HG03442 (cell line): ENCODE measurements around the gene GRK2.
A peak's percentile ranks its signal among the peaks of the same experiment; 100 is the strongest.
"Not testable (repeated sequence)": the region's sequence is repeated elsewhere in the genome, so short reads cannot be mapped to it uniquely, and the experiment has no call there.

Source experiments
- ATAC-seq: cut with Tn5 transposase; IDR thresholded peaks from one replicate; pipeline ENCODE4 v1.9.1; 2021; ENCODE audit warnings: mild to moderate bottlenecking, moderate library complexity; ENCODE audit not compliant: unreplicated experiment

Gene GRK2

GRCh38 chr11:67253872-67254624 is 12.2 kb upstream of the GRK2 start:
- no peak for ATAC-seq

GRCh38 chr11:67254798-67255197 is 11.5 kb upstream of the GRK2 start:
- no peak for ATAC-seq

- ATAC-seq = no peak
Measured at GRCh38 chr11:67255353-67255752, 10.9 kb upstream of the GRK2 start.

DNA sequence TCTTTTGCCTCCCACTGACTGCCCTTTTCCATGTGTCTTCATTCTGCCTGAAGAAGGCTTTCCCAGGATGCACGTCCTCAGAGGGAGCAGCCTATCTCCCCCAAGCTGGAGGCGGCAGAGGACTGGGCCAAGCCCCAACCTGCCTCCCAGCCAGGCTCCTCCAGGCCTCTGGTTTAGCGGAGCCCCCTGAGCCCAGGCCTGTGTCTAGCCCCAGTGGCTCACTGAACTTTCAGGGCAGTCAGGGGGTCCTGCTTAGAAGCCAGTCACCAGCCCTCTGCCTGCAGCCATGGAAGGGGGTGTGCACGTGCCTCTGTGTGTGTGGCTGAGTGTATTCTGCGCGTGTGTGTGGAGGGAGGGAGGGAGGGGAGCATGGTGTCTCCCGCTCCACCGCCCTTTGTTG is 10.4 kb upstream of the GRK2 start:
- ATAC-seq = no peak

- no peak for ATAC-seq
Measured at GRCh38 chr11:67256477-67257135, 9.7 kb upstream of the GRK2 start.

DNA sequence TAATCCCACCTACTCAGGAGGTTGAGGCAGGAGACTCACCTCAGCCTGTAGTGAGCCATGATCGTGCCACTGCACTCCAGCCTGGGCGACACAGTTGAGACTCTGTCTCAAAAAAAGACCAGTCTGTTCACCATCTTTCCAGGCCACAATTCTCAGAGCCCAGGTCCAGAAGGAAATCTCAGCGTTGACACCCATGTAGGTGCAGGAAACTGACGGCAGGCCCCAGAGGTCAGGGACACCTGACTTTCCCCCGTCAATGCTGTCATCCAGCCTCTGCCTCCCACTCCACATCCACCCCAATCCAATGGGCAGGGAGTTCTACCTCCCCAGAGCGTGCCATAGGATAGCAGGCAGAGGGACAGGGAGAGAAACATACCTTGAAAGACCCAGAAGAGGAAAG is 5.9 kb upstream of the GRK2 start:
- no peak for ATAC-seq

- not testable (repeated sequence) for ATAC-seq
Measured at GRCh38 chr11:67260885-67261639, 5.2 kb upstream of the GRK2 start.

GRCh38 chr11:67261640-67261945 is 4.7 kb upstream of the GRK2 start:
- no peak for ATAC-seq

- no peak for ATAC-seq
Measured at GRCh38 chr11:67261946-67262681, 4.2 kb upstream of the GRK2 start.

- no peak for ATAC-seq
Measured at GRCh38 chr11:67262731-67263675, 3.3 kb upstream of the GRK2 start.

GRCh38 chr11:67264260-67264659 is 2.0 kb upstream of the GRK2 start:
- ATAC-seq = no peak

- no peak for ATAC-seq
Measured at GRCh38 chr11:67264877-67265632, 1.2 kb upstream of the GRK2 start.

GRCh38 chr11:67265633-67266448 is 432 bp upstream of the GRK2 start:
- peak; percentile 49 for ATAC-seq

GRCh38 chr11:67267188-67268080 is 1.2 kb downstream of the GRK2 start:
- ATAC-seq = no peak

- no peak for ATAC-seq
Measured at GRCh38 chr11:67268081-67268961, 2.0 kb downstream of the GRK2 start.

DNA sequence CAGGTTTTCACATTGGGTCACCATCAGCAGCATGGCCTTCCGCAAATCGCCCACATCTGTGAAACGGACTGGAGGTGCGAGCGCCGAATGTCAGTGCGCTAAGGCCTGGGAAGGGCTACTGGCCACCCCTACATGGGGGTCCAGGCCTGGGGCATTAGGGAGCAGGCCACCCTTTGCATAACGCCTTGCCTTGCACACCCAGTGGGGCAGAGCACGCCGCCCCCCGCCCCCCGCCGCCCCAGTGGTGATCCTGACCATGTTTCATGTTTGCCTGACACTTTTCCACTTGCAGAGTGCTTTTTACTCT is 2.6 kb downstream of the GRK2 start:
- no peak for ATAC-seq
